Upper lobe of right lung (tissue), 1 donor: ENCODE data around the gene ENOX1. TPM values are rescaled to one million over a fixed set of nuclear protein-coding genes. Genes with fewer than 3 reads are reported as not detected.
A peak's percentile ranks its signal among the peaks of the same experiment; 100 is the strongest.
"Not testable (repeated sequence)": the region's sequence is repeated elsewhere in the genome, so short reads cannot be mapped to it uniquely, and the experiment has no call there.

Experiments
- ATAC-seq: fragments of 200-7000 bp; cut with Tn5 transposase; one replicate; pipeline ENCODE4 v1.9.1; 2020; ENCODE audit warnings: mild to moderate bottlenecking, moderate library complexity
- DNase-seq: peaks from one replicate; pipeline ENCODE4 v3.0.0-alpha.2; 2020
- H3K27ac ChIP-seq: fragments of 200-600 bp; one replicate; pipeline ENCODE4 v1.8.0; 2022
- H3K27me3 ChIP-seq: fragments of 200-600 bp; one replicate; pipeline ENCODE4 v1.8.0; 2022; ENCODE audit warnings: mild to moderate bottlenecking
- H3K36me3 ChIP-seq: fragments of 200-600 bp; one replicate; pipeline ENCODE4 v1.8.0; 2022
- H3K4me1 ChIP-seq: fragments of 200-600 bp; one replicate; pipeline ENCODE4 v1.8.0; 2022
- H3K4me3 ChIP-seq: fragments of 200-600 bp; one replicate; pipeline ENCODE4 v1.8.0; 2022; ENCODE audit warnings: mild to moderate bottlenecking
- H3K9me3 ChIP-seq: fragments of 200-600 bp; one replicate; pipeline ENCODE4 v1.8.0; 2022
- intact Hi-C: fragments of 100-400 bp; cut with DNase I; formaldehyde crosslinking; loops from one replicate; pipeline ENCODE4 v1.11.0; 2022
- total RNA-seq: library from RNA; stranded (reverse); fragmentation: NEBNext Ultra II Directional; extraction: Animal tissue kit (Norgen Biotek cat#: 25700); gene quantifications from one replicate; pipeline ENCODE4 v1.2.1, GENCODE V29; 2021
- TF ChIP-seq, protein P1 (sequence below): fragments of 200-600 bp; IDR thresholded peaks from one replicate; pipeline ENCODE4 v1.8.0; 2022; ENCODE audit warnings: antibody characterized with exemption
- donor health status: DM: no; HTN: yes; CAD: no; lungs with severe emphysema.

Gene ENOX1
- total RNA-seq, 1 donor from 2014 or later = 0.69 TPM

DNA sequence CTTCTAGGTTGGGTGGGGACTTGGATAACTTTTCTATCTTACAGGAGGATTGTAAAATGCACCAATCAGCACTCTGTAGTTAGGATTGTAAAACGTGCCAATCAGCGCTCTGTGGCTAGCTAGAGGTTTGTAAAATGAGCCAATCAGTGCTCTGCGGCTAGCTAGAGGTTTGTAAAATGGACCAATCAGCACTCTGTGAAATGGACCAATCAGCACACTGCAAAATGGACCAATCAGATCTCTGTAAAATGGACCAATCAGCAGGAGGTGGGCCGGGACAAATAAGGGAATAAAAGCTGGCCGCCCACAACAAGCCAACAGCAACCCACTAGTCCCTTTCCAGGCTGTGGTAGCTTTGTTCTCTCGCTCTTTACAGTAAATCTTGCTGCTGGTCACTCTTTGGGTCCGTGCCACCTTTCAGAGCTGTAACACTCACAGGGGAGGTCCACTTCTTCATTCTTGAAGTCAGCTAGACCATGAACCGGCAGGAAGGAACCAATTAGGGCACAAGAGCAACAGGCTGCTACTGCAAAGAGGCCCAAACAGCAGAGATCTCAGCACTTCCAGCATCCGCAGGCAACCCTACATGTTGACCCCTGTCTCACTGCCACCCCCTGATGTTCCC, 606.6 kb downstream of the ENOX1 start:
- TF ChIP-seq, protein P1, sequence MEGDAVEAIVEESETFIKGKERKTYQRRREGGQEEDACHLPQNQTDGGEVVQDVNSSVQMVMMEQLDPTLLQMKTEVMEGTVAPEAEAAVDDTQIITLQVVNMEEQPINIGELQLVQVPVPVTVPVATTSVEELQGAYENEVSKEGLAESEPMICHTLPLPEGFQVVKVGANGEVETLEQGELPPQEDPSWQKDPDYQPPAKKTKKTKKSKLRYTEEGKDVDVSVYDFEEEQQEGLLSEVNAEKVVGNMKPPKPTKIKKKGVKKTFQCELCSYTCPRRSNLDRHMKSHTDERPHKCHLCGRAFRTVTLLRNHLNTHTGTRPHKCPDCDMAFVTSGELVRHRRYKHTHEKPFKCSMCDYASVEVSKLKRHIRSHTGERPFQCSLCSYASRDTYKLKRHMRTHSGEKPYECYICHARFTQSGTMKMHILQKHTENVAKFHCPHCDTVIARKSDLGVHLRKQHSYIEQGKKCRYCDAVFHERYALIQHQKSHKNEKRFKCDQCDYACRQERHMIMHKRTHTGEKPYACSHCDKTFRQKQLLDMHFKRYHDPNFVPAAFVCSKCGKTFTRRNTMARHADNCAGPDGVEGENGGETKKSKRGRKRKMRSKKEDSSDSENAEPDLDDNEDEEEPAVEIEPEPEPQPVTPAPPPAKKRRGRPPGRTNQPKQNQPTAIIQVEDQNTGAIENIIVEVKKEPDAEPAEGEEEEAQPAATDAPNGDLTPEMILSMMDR = no peak
- Histone ChIP-seq H3K9me3 (no peaks in the 10 kb centered on the region), H3K27me3 (no peaks in the 10 kb centered on the region), H3K27ac (no peak overlapping the region), H3K4me3 (no peak overlapping the region), H3K36me3 (no peaks in the 10 kb centered on the region), H3K4me1 (no peaks in the 10 kb centered on the region)
- DNase-seq (no peak), ATAC-seq (no peak)
- intact Hi-C loops = no loop called here

- no peaks in the 10 kb centered on the region for H3K36me3 ChIP-seq
- H3K9me3 ChIP-seq = no peaks in the 10 kb centered on the region
- intact Hi-C loops = no loop called here
- DNase-seq = no peak
- no peak for ATAC-seq
- H3K4me1 ChIP-seq = no peaks in the 10 kb centered on the region
- TF ChIP-seq, protein P1 = no peak
- no peak overlapping the region for H3K27ac ChIP-seq
- H3K27me3 ChIP-seq = no peaks in the 10 kb centered on the region
- no peak overlapping the region for H3K4me3 ChIP-seq
These were observed 615.3 kb downstream of the ENOX1 start for GRCh38 chr13:43171489-43171888.

- no peak overlapping the region for H3K4me3 ChIP-seq
- H3K27me3 ChIP-seq = no peaks in the 10 kb centered on the region
- TF ChIP-seq, protein P1 = no peak
- no peak overlapping the region for H3K27ac ChIP-seq
- no peaks in the 10 kb centered on the region for H3K36me3 ChIP-seq
- no peaks in the 10 kb centered on the region for H3K9me3 ChIP-seq
- ATAC-seq (peak; percentile 53), DNase-seq (no peak)
- H3K4me1 ChIP-seq = no peaks in the 10 kb centered on the region
- intact Hi-C loops = no loop called here
These were observed 616.3 kb downstream of the ENOX1 start for GRCh38 chr13:43170506-43170905.

DNA sequence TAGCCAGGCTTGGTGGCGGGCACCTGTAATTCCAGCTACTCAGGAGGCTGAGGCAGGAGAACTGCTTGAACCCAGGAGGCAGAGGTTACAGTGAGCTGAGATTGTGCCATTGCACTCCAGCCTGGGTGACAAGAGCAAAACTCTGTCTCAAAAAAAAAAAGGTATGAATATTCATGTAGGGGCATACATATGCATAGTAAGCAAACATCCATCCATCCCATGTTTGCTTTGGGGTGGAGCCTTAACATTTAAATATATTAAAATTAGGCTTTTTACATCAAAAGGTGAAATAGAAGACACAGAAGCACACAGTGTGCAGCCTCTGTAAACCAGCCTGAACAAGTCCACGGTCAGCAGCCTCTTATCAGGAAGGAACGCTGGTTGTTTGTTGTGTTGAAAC, 618.3 kb downstream of the ENOX1 start:
- H3K27me3 ChIP-seq, DNase-seq, H3K4me3 ChIP-seq, H3K36me3 ChIP-seq, H3K4me1 ChIP-seq, H3K9me3 ChIP-seq, ATAC-seq, intact Hi-C loops, H3K27ac ChIP-seq: not testable (repeated sequence)

DNA sequence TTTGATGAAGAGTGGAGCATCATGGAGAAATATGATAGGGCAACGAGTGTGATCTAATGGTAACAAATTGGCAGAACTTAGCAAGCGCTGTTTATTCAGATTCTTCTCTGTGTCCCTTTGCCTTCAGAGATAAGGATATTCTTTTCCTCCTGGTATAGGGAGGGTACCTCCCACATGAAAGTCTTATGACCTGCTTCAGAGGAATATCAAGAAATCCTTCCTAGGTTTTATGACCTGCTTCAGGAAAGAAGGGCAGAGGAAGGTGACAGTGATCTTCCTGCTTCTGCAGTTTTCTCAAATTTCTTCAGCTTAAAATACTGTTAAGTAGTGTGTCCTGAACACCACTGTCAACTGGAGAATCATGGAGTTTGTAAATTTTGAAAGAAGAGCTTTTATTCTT, 619.0 kb downstream of the ENOX1 start:
- H3K27me3 ChIP-seq = no peaks in the 10 kb centered on the region
- intact Hi-C loops = no loop called here
- no peak for ATAC-seq

DNA sequence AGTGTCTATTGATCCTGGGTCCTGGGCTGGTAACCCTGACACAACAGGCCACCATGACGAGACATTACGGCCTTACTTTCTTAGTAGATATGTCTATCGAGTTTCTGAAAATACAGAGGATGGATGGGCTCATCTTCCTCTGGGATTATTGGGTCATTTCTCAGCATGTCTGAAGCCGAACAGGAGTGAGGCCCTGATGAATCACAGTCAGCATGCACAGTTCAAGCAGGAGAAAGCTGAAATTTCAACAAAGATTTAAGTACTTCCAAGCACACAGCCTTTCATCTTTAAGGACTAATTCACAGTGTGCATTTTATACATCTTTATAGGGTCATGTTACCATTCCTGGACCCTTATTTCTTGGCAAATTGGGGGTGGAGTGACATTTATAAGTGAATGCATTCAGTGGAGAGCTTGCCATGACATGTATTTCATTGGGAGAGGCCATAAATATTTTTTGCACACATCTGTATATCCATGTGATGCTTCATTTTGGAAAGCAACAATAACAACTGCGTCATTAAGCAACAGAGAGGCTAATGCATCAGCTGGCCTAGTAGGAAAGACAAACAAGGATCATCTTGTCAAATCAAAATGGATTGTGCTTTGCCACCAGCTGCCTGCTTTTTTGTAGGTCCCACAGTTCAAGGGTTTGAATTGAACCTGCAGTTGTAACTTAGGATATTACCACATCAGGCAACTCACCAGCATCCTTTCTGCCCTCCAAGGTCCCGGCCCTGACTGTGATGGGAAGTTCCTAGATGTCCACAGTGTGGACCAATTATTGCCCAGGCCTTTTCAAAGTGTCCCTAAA, 619.9 kb downstream of the ENOX1 start:
- no peak for ATAC-seq
- Histone ChIP-seq H3K27ac (no peak overlapping the region), H3K4me3 (no peak overlapping the region), H3K9me3 (no peaks in the 10 kb centered on the region), H3K36me3 (no peaks in the 10 kb centered on the region), H3K27me3 (no peaks in the 10 kb centered on the region), H3K4me1 (no peaks in the 10 kb centered on the region)
- DNase-seq = no peak
- TF ChIP-seq, protein P1 = no peak
- intact Hi-C loops = no loop called here

More for the DNA sequence above, 619.0 kb downstream of the ENOX1 start:
- H3K4me1 ChIP-seq = no peaks in the 10 kb centered on the region
- no peaks in the 10 kb centered on the region for H3K9me3 ChIP-seq
- DNase-seq = no peak
- TF ChIP-seq, protein P1 = no peak
- no peak overlapping the region for H3K27ac ChIP-seq
- no peak overlapping the region for H3K4me3 ChIP-seq
- no peaks in the 10 kb centered on the region for H3K36me3 ChIP-seq
